Measurements from ENCODE around the gene PTK7. TPM values are rescaled to one million over a fixed set of nuclear protein-coding genes. Genes with fewer than 3 reads are reported as not detected.

Gene PTK7
- total and polyA plus RNA-seq, 2 donors from 2014 or later, result 26.0 to 55.2 TPM

GRCh38 chr6:43074847-43075669 lies 1.1 kb upstream of the PTK7 start:
- peaks cover 0 to 13% (median 12%) of the 10 kb centered on the region in 3 donors for H3K36me3 ChIP-seq (ENCODE audit: control insufficient read depth in 2 of 3, insufficient read depth in 3 of 3, low read length in 3 of 3)
- no peaks in the 10 kb centered on the region for H3K27me3 ChIP-seq (ENCODE audit: control insufficient read depth, insufficient read depth, low read length)
- FAIRE-seq, result no peak
- no peaks in the 10 kb centered on the region for H3K9me3 ChIP-seq (ENCODE audit: control insufficient read depth in 2 of 3, insufficient read depth in 1 of 3, low read length in 3 of 3)
- intact Hi-C loops (cut with DNase I), result no loop called here
- peaks cover 0 to 6% (median 0%) of the 10 kb centered on the region in 3 donors for H3K4me1 ChIP-seq (ENCODE audit: control insufficient read depth in 2 of 3, insufficient read depth in 2 of 3, low read depth in 1 of 3, low read length in 3 of 3)
- no peak for TF ChIP-seq CTCF (IDR thresholded peaks at IDR 0.05; ENCODE audit: borderline replicate concordance, extremely low read depth, insufficient read depth)
- peak; percentile 82 to 97 (median 89) for DNase-seq
- no peak overlapping the region for H3K27ac ChIP-seq (ENCODE audit: low read depth in 2 of 2, low read length in 2 of 2)
- no peak overlapping the region for H3K9ac ChIP-seq (ENCODE audit: low read length in 3 of 3)
- H3K4me3 ChIP-seq (ENCODE audit: low read length in 3 of 3), result no peak overlapping the region

DNA sequence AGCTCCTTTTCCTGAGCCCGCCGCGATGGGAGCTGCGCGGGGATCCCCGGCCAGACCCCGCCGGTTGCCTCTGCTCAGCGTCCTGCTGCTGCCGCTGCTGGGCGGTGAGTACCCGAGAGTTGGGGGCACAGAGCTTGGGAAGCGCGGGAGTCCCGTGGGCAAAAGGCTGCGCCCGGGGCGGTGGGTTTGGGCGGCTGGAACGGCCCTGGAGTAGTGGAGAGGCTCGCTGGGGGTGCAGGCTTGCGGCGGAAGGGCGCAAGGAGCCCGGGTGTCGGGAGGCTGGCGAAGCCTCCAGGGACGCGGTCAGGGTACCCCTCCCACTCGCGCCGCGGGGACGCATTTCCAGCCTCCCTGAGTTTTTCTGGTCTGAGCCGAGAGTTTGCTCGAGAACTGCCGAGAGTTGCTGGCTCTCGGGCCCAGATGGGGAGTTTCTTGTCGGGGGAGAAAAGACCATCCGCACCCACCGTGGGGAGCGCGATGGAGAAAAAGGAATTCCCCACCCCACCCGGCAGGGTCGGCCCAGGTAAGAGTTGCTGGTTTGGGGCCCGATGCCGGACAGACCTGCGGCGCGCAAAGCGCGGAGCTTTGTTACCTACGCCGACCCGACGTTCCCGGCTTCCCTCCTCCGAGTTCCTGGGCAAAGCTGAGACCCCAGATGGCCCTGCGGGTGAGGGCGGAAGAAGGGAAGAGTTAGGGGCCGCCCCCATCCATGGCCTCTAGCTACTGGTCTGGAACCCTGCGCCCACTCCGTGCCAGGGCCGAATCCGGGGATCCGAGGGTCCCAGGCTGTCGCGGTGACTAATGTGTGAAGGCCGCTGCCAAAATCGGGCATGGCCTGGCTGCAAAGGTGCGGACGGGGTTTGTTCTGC lies 584 bp downstream of the PTK7 start:
- Histone ChIP-seq H3K4me1 (ENCODE audit: control insufficient read depth in 2 of 3, insufficient read depth in 2 of 3, low read depth in 1 of 3, low read length in 3 of 3) (peaks cover 0 to 6% (median 0%) of the 10 kb centered on the region in 3 donors), H3K4me3 (ENCODE audit: low read length in 3 of 3) (peak overlapping the region; percentile 64 to 73 (median 65)), H3K9ac (ENCODE audit: low read length in 3 of 3) (peak overlapping the region; percentile 32 to 64 (median 61)), H3K9me3 (ENCODE audit: control insufficient read depth in 2 of 3, insufficient read depth in 1 of 3, low read length in 3 of 3) (no peaks in the 10 kb centered on the region), H3K27ac (ENCODE audit: low read depth in 2 of 2, low read length in 2 of 2) (peak overlapping the region in 1 of 2 donors; percentile 28), H3K27me3 (ENCODE audit: control insufficient read depth, insufficient read depth, low read length) (no peaks in the 10 kb centered on the region), H3K36me3 (ENCODE audit: control insufficient read depth in 2 of 3, insufficient read depth in 3 of 3, low read length in 3 of 3) (peaks cover 0 to 5% (median 2%) of the 10 kb centered on the region in 3 donors)
- DNase-seq, result peak; percentile 79 to 85 (median 83)
- intact Hi-C loops (cut with DNase I), result no loop called here
- TF ChIP-seq CTCF (IDR thresholded peaks at IDR 0.05; ENCODE audit: borderline replicate concordance, extremely low read depth, insufficient read depth), result no peak
- no peak for FAIRE-seq

- no peaks in the 10 kb centered on the region for H3K27me3 ChIP-seq (ENCODE audit: control insufficient read depth, insufficient read depth, low read length)
- peaks cover 0 to 6% (median 0%) of the 10 kb centered on the region in 3 donors for H3K4me1 ChIP-seq (ENCODE audit: control insufficient read depth in 2 of 3, insufficient read depth in 2 of 3, low read depth in 1 of 3, low read length in 3 of 3)
- no peak overlapping the region for H3K27ac ChIP-seq (ENCODE audit: low read depth in 2 of 2, low read length in 2 of 2)
- H3K4me3 ChIP-seq (ENCODE audit: low read length in 3 of 3), result peak overlapping the region; percentile 64 to 73 (median 65)
- H3K36me3 ChIP-seq (ENCODE audit: control insufficient read depth in 2 of 3, insufficient read depth in 3 of 3, low read length in 3 of 3), result peaks cover 0 to 3% (median 2%) of the 10 kb centered on the region in 3 donors
- no peaks in the 10 kb centered on the region for H3K9me3 ChIP-seq (ENCODE audit: control insufficient read depth in 2 of 3, insufficient read depth in 1 of 3, low read length in 3 of 3)
- peak overlapping the region in 2 of 3 donors; percentile 32 to 61 for H3K9ac ChIP-seq (ENCODE audit: low read length in 3 of 3)
- FAIRE-seq (no peak), DNase-seq (peak in 1 of 5 donors; percentile 4)
- intact Hi-C loops (cut with DNase I), result no loop called here
- TF ChIP-seq CTCF (IDR thresholded peaks at IDR 0.05; ENCODE audit: borderline replicate concordance, extremely low read depth, insufficient read depth), result no peak
Observed at GRCh38 chr6:43077333-43077809, 1.3 kb downstream of the PTK7 start.
